ENCODE results near the gene ATF6B.
"Not testable (repeated sequence)": the region's sequence is repeated elsewhere in the genome, so short reads cannot be mapped to it uniquely, and the experiment has no call there.

ATF6B gene

DNA sequence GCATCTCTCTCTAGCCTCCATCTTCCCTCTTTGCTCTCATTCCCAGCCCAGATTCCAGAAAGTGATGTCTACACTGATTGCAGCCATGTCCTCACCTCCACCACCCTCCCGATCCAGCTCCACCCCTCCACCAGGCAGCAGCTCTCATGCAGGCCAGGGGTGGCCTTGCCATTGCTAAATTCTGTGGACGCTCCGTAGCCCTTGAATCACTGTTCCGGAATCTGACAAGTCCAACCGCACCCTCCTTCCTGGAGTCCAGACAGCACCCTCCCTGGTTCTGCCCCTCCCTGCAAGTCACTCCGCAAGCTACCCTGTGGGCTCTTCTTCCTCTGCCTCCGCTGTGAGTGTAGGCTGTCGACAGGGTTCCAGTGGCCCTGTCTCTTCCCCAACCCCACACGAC is 45.1 kb downstream of the ATF6B start:
- DNase-seq (ENCODE audit: low spot score): no peak

- no peak for DNase-seq (ENCODE audit: low spot score)
Measured at GRCh38 chr6:32082478-32082877, 45.6 kb downstream of the ATF6B start.

DNA sequence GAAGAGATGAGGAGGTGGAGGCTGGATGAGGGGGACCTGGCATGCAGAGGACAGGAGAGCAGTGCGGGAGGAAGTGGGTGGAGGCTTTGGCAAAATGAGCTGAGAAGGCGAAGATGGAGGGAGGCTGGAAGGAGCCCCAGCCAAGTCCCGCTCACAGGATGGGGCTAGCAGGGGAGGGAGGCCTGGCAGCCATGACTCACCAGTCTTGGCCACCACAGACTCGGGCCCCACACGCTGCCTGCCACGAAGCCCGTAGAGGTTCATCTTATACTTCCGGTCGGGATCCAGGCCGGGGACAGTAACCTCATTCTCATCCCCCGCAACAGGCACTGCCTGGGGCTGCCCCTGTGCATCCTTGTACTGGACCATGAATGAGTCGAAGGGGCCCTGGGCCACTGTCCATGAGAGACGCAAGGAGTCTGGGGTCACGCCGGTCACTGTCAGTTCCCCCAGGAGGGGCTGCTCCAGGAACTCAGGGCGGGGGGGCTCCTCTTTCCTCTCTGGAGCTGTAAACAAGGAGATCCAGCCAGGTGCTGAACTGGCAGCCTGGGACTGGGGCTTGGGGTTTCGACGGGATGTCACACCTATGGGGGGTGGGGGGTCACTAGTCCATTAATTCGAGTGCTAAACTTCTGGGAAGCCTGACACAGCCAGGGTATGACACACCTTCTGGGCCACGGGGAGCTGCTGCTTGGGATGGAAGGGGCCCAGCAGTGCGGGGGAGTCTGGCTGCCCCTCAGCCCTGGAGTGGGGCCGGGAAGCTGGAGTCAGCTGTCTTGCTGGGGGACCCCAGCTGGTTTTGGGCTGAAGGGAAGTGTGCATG is 46.7 kb downstream of the ATF6B start:
- no peak for DNase-seq (ENCODE audit: low spot score)

- no peak for DNase-seq (ENCODE audit: low spot score)
Measured at GRCh38 chr6:32079566-32080290, 48.3 kb downstream of the ATF6B start.

- no peak for DNase-seq (ENCODE audit: low spot score)
Measured at GRCh38 chr6:32076321-32076809, 51.7 kb downstream of the ATF6B start.

DNA sequence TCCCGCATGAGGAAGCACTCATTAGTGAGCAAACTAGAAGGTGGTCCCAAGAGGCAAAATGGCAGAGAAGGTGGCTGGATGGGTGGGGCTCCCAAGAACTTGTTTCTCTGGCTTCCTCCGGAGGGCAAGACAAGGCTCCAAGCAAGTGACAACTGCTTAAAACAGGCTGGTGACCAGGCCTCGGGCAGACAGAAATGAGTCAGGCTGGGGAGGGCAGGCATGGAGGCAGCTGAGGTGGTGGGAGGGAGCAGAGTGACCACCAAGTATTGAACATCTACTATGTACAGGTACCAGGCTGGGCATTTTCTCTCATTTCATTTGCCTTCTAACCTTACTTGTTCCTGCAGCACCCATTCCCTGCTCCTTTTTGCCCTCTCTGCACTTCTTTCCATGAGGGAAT is 52.3 kb downstream of the ATF6B start:
- DNase-seq (ENCODE audit: low spot score): no peak

DNA sequence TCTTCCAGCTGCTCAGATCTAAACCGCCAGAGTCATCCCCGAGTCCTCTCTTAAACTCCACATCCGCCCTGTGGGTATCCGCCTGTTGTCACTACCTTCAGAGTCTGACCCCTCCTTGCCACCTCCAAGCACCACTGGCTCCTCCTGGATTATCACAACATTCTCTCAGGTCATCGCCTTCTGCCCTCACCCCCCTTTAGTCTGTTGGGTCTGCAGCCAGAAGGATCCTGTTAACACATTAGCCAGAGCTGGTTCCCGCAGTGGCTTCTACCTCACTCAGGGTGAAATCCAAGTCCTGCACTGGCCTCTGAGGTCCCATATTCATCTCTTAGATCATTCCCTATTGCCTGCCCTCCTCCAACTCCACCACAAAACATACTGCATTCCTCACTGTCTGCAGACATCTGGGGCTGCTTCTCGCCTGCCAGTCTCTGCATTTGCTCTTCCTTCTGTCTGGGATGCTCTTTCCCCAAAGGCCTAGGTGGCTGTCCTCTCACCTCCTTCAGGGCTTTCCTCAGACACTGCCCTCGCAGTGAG is 53.0 kb downstream of the ATF6B start:
- DNase-seq (ENCODE audit: low spot score): no peak

DNA sequence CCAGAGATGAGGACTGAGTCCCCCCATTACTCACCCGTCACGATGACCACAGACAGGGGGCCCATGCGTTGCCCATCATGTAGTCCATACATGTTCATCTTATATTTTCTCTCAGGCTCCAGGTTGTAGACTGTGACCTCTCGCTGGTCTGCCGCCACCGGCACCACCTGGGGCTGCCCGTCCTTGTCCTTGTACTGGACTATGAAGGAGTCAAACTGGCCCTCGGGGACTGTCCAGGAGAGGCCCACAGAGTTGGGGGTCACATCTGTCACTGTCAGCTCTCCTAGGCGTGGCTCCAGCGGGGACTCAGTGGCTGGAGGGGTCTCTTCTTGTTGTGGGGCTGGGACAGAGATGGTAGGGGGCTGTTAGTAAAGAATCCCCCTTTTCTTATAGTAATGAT is 54.4 kb downstream of the ATF6B start:
- no peak for DNase-seq (ENCODE audit: low spot score)

- DNase-seq (ENCODE audit: low spot score): no peak
Measured at GRCh38 chr6:32073101-32073500, 54.9 kb downstream of the ATF6B start.

- no peak for DNase-seq (ENCODE audit: low spot score)
Measured at GRCh38 chr6:32070814-32071543, 57.1 kb downstream of the ATF6B start.

DNA sequence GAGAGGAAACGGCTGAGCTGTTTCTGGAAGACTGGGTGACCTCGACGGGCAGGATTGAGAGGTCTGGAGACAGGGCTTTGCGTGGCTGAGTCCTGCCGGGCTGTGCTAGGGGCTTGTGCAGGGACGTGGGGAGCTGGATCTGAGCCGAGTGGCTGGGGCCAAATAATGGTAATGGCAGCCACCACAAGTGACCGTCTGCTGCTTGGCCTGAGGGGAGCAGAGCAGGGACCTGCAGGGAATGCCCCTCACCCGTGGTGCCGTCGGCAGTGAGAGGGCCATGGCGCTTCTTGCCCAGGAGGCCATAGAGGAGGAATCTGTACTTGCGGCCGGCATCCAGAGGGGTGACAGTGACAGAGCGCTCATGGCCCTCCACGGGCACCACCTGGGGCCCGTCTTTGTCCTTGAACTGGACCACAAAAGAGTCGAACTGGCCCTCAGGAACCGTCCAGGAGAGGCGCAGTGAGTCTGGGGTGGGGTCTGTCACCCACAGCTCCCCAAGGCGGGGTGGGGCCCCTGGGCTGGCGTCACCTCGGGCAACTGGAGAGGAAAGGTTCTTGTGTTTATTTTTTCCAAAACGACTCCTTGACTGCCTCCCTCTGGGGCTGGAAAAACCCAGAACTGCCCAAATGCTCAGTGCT is 58.0 kb downstream of the ATF6B start:
- no peak for DNase-seq (ENCODE audit: low spot score)

GRCh38 chr6:32069460-32069859 is 58.6 kb downstream of the ATF6B start:
- DNase-seq (ENCODE audit: low spot score): no peak

DNA sequence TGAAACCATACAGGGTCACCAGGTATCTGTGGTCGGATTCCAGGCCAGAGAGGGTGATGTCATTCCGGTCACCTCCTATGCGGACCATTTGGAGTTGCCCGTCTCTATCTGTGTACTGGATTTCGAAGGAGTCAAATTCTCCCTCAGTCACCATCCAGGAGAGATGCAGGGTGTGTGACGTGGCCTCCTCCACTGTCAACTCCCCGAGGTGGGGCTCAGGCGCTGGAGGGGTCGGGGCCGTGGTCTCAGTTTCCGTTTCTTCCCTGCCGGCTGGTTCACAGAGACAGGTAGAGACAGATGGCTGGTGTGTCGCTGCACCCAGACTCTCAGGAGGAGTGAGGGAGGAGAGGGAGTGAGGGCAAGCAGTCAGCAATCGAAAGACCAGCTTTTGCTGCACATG is 59.2 kb downstream of the ATF6B start:
- DNase-seq (ENCODE audit: low spot score): no peak

GRCh38 chr6:32068315-32068714 is 59.7 kb downstream of the ATF6B start:
- not testable (repeated sequence) for DNase-seq (ENCODE audit: low spot score)

- not testable (repeated sequence) for DNase-seq (ENCODE audit: low spot score)
Measured at GRCh38 chr6:32067521-32067920, 60.5 kb downstream of the ATF6B start.

Small RNA genes lying within 50 kb of the gene (small RNA-seq; reads per million reads assigned to genes)
- 0.03 to 0.04 reads per million in 2 experiments for gene RNA5SP206
